GM10248 (cell line): ENCODE measurements around the gene CNKSR1.

Experiments
- CTCF ChIA-PET: fragments of 300-600 bp; sonication (Branson Sonifier 250); formaldehyde crosslinking; extraction: SDS; loops from one replicate; lab custom pipeline; 2021; ENCODE audit warnings: antibody characterized with exemption; lab: Yijun Ruan, JAX
- POLR2A ChIA-PET: fragments of 350-650 bp; sonication (Branson Sonifier 250); formaldehyde crosslinking; extraction: SDS; loops from one replicate; lab custom pipeline; 2020; ENCODE audit warnings: antibody characterized with exemption; lab: Yijun Ruan, JAX
- DNase-seq: peaks from one replicate; pipeline ENCODE4 v3.0.0; 2012; ENCODE audit errors: extremely low spot score
- CTCF ChIP-seq: IDR thresholded peaks from 2 replicates; pipeline ENCODE4 v1.5.1; 2012; ENCODE audit warnings: mild to moderate bottlenecking, low read depth; ENCODE audit errors: extremely low read depth, missing control alignments, control extremely low read depth

CNKSR1 gene

GRCh38 chr1:26181586-26182382 is 4.5 kb downstream of the CNKSR1 start:
- no peak for TF ChIP-seq CTCF
- ChIA-PET CTCF (interaction anchor here (1.0 to 4.9 kb wide), 4 partner anchors 8 to 52 kb away, joined by 3 to 44 read pairs (median 4); partner anchors contain the start of genes C1orf232, CATSPER4, CEP85 and ZNF593), POLR2A (no interaction called here)
- DNase-seq: no peak

GRCh38 chr1:26182383-26182696 is 5.0 kb downstream of the CNKSR1 start:
- ChIA-PET POLR2A (no interaction called here), CTCF (interaction anchor here (1.0 to 1.5 kb wide), 2 partner anchors 12 to 30 kb away, joined by 3 to 9 read pairs; partner anchors contain the start of gene ZNF593)
- TF ChIP-seq CTCF: no peak
- DNase-seq: no peak

GRCh38 chr1:26184086-26184485 is 6.8 kb downstream of the CNKSR1 start:
- ChIA-PET CTCF (interaction anchor here (0.9 to 1.2 kb wide), 3 partner anchors 42 to 233 kb away, joined by 3 to 4 read pairs (median 3); partner anchors contain the start of gene CEP85), POLR2A (no interaction called here)
- TF ChIP-seq CTCF: no peak
- no peak for DNase-seq

GRCh38 chr1:26184883-26185282 is 7.6 kb downstream of the CNKSR1 start:
- ChIA-PET CTCF (no interaction called here), POLR2A (no interaction called here)
- no peak for DNase-seq
- TF ChIP-seq CTCF: no peak

- no peak for DNase-seq
- ChIA-PET CTCF (interaction anchor here (2.3 to 3.7 kb wide), 2 partner anchors 17 to 47 kb away, joined by 11 to 15 read pairs; partner anchors contain the start of genes CEP85, ZNF593 and ZNF593OS), POLR2A (no interaction called here)
- no peak for TF ChIP-seq CTCF
These were observed 10.6 kb downstream of the CNKSR1 start for GRCh38 chr1:26187882-26188281.

GRCh38 chr1:26188477-26188876 is 11.2 kb downstream of the CNKSR1 start:
- TF ChIP-seq CTCF: no peak
- ChIA-PET CTCF (interaction anchor here (1.1 to 3.7 kb wide), 4 partner anchors 14 to 46 kb away, joined by 4 to 15 read pairs (median 6); partner anchors contain the start of genes CEP85 and ZNF593), POLR2A (no interaction called here)
- no peak for DNase-seq
